ENCODE data around the gene GRIK4. TPM values are rescaled to one million over a fixed set of nuclear protein-coding genes. Genes with fewer than 3 reads are reported as not detected.

GRIK4 gene
- total and polyA plus RNA-seq, 9 of the 15 experiments (the other 6 are each of a cell fraction or from before 2014, with no cell fraction given) = not detected

DNA sequence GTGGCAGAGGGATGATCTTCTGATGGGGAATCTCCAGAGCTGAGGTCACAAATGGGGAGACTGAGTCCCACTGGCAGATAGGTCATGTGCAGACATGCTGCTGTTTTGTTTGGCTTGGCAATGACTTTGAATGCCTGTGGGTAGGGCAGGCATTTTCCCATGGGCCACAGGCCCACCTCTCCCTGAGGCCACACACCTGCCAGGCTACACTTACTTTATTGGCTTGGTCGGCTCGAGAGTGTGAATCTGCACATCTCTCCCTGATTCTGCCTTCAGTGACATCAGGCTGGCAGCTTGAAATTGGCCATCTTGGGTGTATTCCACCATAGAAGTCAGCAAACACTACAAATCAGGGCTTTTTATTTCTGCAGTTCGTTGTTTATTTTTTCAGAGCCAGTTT lies 91.5 kb downstream of the GRIK4 start:
- Histone ChIP-seq H3K4me2 (ENCODE audit: insufficient read depth, low read length) (no peak overlapping the region), H3K36me3 (ENCODE audit: control insufficient read depth, insufficient read depth, low read length) (no peaks in the 10 kb centered on the region), H3K9ac (ENCODE audit: insufficient read depth in 1 of 2, low read depth in 2 of 2, low read length in 2 of 2) (no peak overlapping the region), H4K20me1 (replicated peaks; ENCODE audit: control insufficient read depth, insufficient read depth, low read length) (peaks cover 10% of the 10 kb centered on the region; the same call in 1 of the 2 replicates), H3K27ac (ENCODE audit: extremely low read depth, low read depth, low read length) (no peak overlapping the region), H3K27me3 (ENCODE audit: control insufficient read depth in 2 of 2, insufficient read depth in 2 of 2, low read length in 2 of 2) (peaks cover 17 to 59% of the 10 kb centered on the region in 2 experiments; a peak in 4 of 5 replicates), H3K9me1 (ENCODE audit: control insufficient read depth, insufficient read depth, low read length) (no peaks in the 10 kb centered on the region), H3K4me3 (no peak overlapping the region), H3K4me1 (replicated peaks in 1 of 2; ENCODE audit: control insufficient read depth in 2 of 2, insufficient read depth in 2 of 2, low read length in 2 of 2) (no peaks in the 10 kb centered on the region; a peak in 2 of 5 replicates), H3K9me3 (replicated peaks; ENCODE audit: control insufficient read depth, insufficient read depth, low read depth, low read length) (no peaks in the 10 kb centered on the region; the same call in 1 of the 2 replicates), H2AFZ (ENCODE audit: low read depth, low read length) (no peak overlapping the region), H3K79me2 (ENCODE audit: control insufficient read depth, insufficient read depth, low read length) (no peaks in the 10 kb centered on the region)
- DNase-seq (ENCODE audit: extremely low read depth in 1 of 4, low spot score in 3 of 4) (no peak), ATAC-seq (no peak), FAIRE-seq (no peak)
- ChIA-PET CTCF (ENCODE audit: low intra/inter-chr PET ratio) (no interaction called here), POLR2A (no interaction called here)
- BruUV-seq (replicated peaks) = no TSS peak
- TF ChIP-seq NCOA1 (IDR thresholded peaks at IDR 0.05; ENCODE audit: low read depth) (no peak), CCAR2 (IDR thresholded peaks at IDR 0.05; ENCODE audit: low read depth, low read length) (no peak), OTX1 (CRISPR knock-in tag; IDR thresholded peaks at IDR 0.05) (no peak), PTTG1 (tag; IDR thresholded peaks at IDR 0.05; ENCODE audit: low read depth) (no peak), HNRNPL (IDR thresholded peaks at IDR 0.05; ENCODE audit: low read depth, low read length) (no peak), CBX2 (IDR thresholded peaks at IDR 0.05; ENCODE audit: insufficient read depth, low read length, poor library complexity, severe bottlenecking) (no peak), ZNF12 (CRISPR knock-in tag; IDR thresholded peaks at IDR 0.05) (no peak), ZNF57 (CRISPR knock-in tag; IDR thresholded peaks at IDR 0.05) (no peak), FOXK2 (conservative IDR thresholded peaks at IDR 0.05 in 1 of 2, IDR thresholded peaks at IDR 0.05 in 1 of 2; ENCODE audit: low read depth in 2 of 2) (no peak), MYC (IDR thresholded peaks at IDR 0.05; ENCODE audit: low read depth, low read length) (no peak), MYC (CRISPR knock-in tag; IDR thresholded peaks at IDR 0.05; ENCODE audit: borderline replicate concordance, low read depth) (no peak), SMARCA5 (IDR thresholded peaks at IDR 0.05) (no peak), SETDB1 (IDR thresholded peaks at IDR 0.05; ENCODE audit: low read length) (no peak), SMARCB1 (IDR thresholded peaks at IDR 0.05; ENCODE audit: insufficient read length, low read depth) (no peak), MAX (CRISPR knock-in tag; IDR thresholded peaks at IDR 0.05) (no peak), NR4A1 (CRISPR knock-in tag; IDR thresholded peaks at IDR 0.05) (no peak), NR4A1 (tag; IDR thresholded peaks at IDR 0.05) (no peak), CTBP1 (IDR thresholded peaks at IDR 0.05; ENCODE audit: borderline replicate concordance) (no peak)
- TF ChIP-seq, protein P1, sequence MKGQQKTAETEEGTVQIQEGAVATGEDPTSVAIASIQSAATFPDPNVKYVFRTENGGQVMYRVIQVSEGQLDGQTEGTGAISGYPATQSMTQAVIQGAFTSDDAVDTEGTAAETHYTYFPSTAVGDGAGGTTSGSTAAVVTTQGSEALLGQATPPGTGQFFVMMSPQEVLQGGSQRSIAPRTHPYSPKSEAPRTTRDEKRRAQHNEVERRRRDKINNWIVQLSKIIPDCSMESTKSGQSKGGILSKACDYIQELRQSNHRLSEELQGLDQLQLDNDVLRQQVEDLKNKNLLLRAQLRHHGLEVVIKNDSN (CRISPR knock-in tag; IDR thresholded peaks at IDR 0.05) = no peak
- TF ChIP-seq, protein P2, sequence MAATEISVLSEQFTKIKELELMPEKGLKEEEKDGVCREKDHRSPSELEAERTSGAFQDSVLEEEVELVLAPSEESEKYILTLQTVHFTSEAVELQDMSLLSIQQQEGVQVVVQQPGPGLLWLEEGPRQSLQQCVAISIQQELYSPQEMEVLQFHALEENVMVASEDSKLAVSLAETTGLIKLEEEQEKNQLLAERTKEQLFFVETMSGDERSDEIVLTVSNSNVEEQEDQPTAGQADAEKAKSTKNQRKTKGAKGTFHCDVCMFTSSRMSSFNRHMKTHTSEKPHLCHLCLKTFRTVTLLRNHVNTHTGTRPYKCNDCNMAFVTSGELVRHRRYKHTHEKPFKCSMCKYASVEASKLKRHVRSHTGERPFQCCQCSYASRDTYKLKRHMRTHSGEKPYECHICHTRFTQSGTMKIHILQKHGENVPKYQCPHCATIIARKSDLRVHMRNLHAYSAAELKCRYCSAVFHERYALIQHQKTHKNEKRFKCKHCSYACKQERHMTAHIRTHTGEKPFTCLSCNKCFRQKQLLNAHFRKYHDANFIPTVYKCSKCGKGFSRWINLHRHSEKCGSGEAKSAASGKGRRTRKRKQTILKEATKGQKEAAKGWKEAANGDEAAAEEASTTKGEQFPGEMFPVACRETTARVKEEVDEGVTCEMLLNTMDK (IDR thresholded peaks at IDR 0.05; ENCODE audit: borderline replicate concordance, insufficient read depth, low read depth, low read length, poor library complexity, severe bottlenecking) = no peak
- WGBS (ENCODE audit: insufficient coverage, low coverage, missing lambda C conversion rate) = 0% methylated on average over 3 of the region's 3 CpGs
- intact Hi-C loops (cut with micrococcal nuclease) = no loop called here
- in situ Hi-C loops (cut with MboI) = no loop called here

All from K562 (cell line).